DND-41 (cell line): ENCODE measurements around the gene CPT1A.

Source experiments
- EZH2 ChIP-seq: IDR thresholded peaks from 3 replicates; pipeline ENCODE4 v1.6.1; 2012; ENCODE audit warnings: borderline replicate concordance, low read depth, mild to moderate bottlenecking, moderate library complexity, low read length, inconsistent platforms; ENCODE audit not compliant: severe bottlenecking
- TF ChIP-seq, protein P1 (sequence below): IDR thresholded peaks from 2 replicates; pipeline ENCODE4 v1.5.1; 2012; ENCODE audit warnings: borderline replicate concordance, low read length, moderate library complexity, mild to moderate bottlenecking; ENCODE audit not compliant: poor library complexity, severe bottlenecking; ENCODE audit errors: extremely low read depth

DNA sequence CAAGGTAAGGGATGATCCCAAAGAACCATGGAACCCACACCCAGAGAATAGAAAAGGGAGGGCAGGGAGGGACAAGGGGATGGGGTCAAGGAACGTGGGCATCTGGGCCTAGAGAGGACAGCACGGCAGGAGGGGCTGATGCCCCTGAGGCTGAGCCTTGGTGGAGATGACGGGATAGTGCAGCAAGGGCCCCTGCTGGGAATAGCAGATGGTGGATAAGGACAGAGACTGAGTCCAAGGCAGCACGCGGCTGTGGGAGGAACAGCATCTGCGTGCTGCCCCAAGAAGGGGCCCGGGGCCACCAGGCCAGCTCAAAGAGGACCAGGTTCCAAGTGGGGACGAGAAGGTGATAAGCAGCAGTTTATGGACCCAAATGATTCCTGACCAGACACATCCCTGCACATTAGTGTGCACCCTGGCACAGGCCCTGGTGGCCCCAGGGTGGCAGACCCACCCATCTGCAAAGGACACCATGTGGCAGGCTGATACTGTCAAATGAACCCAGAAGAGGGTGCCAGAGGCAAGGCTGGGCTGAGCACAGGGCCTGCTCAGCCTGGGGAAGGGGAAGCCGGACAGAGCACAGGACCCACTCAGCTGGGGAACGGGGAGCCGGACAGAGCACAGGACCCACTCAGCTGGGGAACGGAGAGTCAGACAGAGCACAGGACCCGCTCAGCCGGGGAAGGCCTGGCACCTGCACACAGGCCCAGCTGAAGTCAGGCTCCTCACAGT lies 77.6 kb downstream of the CPT1A start:
- TF ChIP-seq, protein P1, sequence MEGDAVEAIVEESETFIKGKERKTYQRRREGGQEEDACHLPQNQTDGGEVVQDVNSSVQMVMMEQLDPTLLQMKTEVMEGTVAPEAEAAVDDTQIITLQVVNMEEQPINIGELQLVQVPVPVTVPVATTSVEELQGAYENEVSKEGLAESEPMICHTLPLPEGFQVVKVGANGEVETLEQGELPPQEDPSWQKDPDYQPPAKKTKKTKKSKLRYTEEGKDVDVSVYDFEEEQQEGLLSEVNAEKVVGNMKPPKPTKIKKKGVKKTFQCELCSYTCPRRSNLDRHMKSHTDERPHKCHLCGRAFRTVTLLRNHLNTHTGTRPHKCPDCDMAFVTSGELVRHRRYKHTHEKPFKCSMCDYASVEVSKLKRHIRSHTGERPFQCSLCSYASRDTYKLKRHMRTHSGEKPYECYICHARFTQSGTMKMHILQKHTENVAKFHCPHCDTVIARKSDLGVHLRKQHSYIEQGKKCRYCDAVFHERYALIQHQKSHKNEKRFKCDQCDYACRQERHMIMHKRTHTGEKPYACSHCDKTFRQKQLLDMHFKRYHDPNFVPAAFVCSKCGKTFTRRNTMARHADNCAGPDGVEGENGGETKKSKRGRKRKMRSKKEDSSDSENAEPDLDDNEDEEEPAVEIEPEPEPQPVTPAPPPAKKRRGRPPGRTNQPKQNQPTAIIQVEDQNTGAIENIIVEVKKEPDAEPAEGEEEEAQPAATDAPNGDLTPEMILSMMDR, result peak; percentile 23
- TF ChIP-seq EZH2, result no peak
